CD4-positive, alpha-beta T cell treated with Interleukin-6 for 4 hours (primary cell): ENCODE measurements around the gene SLC24A3.
A peak's percentile ranks its signal among the peaks of the same experiment; 100 is the strongest.

ENCODE experiments used
- DNase-seq: peaks from one replicate; pipeline ENCODE4 v3.0.0-alpha.2; 2020; ENCODE audit warnings: mixed read lengths

Gene SLC24A3

DNA sequence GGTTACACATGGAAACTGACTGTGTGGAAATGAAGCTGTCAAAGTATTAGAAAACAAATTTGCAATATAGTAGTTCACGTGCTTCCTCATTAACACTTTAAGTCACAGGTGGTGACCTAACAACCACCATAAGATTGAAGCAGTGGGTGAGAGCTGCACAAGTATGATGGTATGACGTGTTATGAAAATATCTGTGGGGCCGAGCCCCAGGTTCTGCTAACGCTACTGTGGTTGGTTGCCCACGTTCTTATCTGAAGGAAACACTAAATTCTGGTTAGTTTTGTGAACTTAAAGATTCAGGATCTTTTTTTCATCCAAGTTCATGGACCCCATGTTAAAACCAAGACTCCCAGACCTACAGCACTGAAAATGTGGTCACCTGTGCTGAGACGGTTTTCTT is 302.6 kb downstream of the SLC24A3 start:
- no peak for DNase-seq

DNA sequence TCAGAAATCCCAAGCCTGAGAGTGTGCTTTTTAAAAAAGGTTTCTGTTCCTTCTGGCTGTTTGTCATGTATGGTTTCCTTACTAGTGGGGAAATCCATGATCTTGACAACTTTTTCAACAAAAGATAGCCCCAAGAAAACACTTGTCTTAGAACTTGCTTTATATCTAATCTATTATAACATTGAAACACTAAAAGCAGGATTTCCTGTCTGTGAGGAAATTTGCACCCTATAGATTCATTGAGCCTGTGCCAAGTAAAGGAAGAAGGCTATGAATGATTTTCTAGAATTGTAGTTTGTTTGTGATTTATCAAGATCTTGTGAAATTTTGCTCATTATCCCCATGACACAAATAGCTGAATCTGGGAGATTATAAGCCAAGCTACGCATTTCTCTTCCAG is 307.0 kb downstream of the SLC24A3 start:
- no peak for DNase-seq

DNA sequence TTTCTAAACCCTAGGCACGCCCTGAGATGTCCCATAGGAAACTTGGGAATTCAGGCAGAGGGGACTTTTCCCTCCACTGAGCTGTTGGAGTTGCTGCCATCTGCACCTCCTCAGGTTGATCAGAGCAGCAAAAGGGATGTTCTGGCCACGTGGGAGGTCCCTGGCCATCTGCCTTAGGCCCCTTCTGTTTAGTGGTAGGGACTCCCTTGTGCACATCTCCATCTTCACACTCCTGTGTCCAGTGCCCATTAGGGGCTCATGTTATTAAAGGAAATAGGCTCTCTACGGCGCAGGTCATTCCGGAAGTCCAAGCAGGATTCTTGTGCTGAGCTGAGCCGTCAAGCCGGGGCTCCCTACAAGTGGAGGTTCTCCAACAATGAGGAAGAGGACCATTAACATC is 307.8 kb downstream of the SLC24A3 start:
- no peak for DNase-seq

DNA sequence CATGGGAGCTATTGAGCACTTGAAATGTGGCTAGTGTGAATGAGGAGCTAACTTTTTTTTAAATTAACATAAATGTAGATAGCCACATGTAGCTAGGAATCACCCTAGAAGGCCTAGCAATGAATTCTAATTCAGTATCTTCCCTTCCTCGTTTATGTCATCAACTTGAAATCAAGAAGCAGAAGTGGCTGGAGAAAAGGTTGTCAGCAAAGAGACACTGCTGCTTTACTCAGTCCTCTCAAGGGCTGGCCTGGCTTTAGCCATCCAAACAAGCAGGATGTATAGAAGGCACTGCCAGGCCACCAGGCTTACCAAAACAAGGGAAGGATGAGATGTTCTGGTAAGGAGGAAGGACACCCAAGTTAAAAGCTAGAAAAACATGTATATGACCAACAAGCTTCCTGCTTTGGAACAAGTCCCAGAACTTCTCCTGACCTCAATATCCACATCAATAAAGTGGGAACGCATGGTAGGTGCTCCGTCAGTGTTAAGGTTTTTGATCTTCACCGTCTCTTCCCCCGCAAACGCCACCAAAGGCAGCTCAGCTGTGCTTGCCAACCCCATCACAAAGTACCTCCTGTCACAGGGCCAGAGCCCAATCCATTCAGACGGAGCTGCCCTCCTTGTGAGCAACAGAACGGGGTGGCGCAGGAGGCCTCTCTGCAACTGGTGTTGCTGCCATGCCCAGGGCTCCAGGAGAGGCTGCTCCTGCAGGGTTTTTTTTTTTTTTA is 309.8 kb downstream of the SLC24A3 start:
- DNase-seq = peak; percentile 4

DNA sequence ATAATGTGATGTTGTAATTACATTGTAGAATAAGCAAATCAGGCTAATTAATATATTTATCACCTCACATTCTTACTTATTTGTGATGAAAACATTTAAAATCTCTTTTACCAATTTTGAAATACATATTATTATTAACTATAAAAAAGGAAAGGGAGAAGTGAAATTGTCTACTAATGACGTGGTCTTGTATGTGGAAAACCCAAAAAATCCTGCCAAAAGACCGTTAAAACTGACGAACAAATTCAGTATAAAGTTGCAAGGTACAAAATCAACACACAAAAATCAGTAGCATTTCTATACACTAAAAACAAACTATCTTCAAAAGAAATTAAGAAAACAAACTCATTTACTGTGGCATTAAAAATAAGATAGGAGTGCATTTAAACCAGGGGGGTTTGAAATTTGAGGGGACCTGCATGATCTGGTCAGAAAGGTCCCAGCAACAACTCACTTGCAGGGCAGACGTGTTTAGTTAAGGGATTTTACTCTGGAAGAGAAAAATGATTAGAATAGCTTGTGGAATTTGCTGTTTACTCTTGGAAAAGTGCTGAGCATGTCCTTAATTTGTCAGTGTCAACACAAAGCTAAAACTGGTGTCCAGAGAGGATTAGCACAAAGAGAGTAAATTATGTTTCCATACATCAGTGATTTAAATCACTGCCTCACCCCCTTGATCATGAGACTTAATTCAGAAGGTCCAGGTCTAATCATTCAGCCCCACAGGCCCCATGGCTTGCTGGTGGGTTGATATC is 310.6 kb downstream of the SLC24A3 start:
- DNase-seq = no peak

DNA sequence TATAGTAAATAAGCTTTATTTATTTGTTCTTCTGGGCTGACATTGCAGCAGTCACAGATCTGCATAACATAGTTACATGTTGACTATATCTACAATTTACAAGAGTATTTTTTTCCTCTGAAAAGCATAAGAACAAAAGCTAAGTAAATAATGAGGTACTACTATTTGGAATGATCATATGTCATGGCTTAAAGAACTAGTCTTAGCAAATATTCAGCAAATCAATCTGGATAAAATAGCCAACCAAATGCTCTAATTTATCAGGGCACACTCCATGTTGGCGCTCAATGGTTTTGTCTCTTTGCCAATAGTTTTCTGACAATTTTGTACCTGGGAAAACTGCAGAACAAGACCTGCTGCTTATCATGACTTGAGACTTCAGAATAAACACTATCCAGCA is 312.2 kb downstream of the SLC24A3 start:
- DNase-seq = no peak

DNA sequence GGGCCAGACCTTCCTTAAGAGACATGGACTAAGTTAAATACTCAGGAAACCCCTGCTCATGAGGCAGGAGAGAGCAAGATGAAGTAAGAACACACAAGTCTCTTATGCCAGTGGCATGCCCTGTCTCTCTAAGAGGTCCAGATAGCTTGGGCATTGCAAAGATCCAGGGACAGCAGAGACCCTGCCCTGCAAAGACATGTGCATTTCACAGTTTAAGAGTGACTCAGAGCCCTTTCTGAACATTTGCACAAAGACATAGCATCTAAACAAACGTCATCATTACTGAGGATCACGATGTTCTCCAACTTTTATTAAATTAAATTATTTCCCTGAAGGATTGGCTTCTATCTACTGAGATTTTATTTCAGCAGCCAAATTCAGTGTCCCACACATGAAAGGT is 315.1 kb downstream of the SLC24A3 start:
- no peak for DNase-seq

DNA sequence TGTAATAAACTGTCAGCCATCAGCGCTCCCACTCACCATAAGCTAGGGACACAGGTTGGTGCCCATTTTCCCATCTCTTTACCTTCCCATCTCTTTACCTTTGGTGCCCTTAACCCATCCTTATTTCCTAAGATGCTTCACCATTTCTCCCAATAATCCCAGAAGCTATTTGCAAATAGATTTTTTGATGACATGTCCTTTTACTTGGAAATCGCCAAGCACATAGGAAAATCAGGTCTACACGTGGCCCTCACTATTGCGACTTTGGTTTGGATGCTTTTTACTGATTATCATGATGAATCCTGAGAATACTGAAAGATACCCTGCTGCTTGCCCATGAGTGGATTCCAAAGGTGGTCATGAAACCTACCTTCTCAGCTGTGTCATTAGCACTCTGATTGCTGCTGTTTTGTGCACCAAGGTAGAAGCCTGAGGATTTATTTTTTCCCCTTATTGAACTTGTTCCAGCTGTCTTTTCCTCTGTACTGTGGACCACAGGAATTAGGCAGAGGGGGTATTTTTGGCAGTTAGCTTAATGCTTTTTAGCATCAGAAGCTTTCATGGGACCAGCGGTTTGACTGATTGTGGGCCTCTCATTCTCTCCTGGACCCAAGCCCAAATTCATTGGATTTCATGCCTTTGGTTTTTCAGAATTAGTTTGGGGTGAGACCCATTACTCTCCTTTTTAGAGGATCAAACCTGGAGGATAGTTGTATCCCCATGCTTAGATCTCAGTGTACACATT is 316.0 kb downstream of the SLC24A3 start:
- DNase-seq = no peak

DNA sequence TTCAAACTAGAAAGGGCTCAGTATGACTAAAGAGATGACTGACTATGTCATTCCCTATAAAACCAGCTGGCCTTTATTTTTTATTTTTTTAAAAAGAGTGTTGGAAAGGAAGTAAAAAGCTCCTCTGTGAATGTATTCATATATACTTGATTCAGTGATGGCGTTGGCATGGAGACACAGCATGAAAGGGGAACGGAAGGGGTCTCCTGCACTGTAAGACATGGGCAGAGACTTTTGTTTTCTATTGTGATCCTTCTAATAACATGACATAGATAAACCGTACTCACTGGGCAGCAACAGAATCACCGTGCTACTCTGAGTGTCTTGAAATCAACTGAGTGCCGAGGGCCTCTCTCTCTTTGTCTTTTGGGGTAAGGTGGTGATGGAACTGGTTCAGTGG is 317.6 kb downstream of the SLC24A3 start:
- DNase-seq = no peak

DNA sequence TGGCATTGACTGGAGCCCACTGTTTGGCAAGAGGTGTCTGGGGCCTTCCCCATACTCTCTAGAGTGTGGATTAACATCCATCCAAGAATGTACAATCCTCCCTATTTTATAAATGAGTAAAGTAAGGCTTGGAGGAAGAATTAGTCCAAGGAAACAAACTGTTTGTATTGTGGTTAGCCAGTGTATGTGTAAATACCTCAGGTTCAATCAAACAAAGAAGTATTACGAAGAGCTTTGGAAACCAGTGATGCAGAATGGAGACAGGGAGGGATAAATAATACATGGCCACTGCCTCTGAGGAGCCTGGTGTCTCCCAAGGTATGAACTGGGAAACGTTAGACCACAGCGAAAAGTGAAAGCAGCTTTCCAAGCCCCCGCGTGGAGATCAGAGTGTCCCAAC is 319.0 kb downstream of the SLC24A3 start:
- no peak for DNase-seq

DNA sequence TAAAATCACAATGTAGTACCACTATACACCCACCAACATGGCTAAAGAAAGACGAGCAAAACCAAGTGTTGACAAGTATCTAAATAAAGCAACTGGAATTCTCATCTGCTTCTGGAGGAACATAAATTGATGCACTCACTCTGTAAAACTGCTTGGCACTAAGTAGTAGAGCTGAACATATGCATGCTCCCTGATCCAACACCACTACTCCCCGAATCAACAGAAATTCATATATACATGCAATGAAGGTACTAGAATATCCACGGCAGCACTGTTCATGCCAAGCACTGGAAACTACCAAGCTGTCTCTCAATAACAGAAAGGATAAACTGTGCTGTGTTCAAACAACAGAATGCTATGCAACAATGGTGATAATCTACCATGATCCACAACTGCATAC is 326.1 kb downstream of the SLC24A3 start:
- no peak for DNase-seq

DNA sequence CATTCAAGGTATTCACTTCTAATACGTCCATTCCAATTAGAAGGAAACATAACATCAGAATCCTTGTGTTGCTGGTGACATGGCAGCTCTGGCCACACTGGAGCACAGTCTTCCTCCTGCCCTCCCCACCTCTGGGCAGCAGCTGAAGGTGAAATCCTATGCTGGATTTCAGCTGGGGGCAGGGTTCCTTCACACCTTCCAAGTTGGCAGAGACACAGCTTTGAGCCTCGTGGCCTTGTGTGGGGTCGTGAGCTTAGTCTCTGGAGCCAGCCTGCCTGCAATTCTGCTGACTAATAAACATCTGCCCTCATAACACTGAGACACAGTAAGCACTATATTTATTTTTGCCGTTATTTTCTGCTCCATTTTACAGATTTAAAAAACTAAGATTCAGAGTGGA is 326.7 kb downstream of the SLC24A3 start:
- no peak for DNase-seq

DNA sequence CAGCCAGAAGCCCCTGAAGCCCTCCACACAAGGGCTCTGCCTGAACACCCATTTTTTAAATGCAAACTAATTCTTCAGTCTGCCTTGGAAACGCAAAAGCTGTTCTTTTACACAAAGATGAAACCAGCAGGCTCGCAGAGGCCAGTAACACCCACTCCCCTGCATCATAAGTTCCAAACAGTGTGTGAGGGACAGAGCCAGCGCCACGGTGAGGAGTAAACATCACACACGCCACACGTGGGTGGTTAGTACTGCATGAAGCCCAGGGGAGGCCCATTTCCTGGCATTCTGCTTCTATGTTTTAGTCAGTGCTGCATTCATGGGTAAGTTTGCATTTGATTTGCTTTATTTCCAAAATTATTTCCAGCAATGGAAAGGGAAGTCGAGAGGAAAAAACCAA is 327.9 kb downstream of the SLC24A3 start:
- peak; percentile 10 for DNase-seq

DNA sequence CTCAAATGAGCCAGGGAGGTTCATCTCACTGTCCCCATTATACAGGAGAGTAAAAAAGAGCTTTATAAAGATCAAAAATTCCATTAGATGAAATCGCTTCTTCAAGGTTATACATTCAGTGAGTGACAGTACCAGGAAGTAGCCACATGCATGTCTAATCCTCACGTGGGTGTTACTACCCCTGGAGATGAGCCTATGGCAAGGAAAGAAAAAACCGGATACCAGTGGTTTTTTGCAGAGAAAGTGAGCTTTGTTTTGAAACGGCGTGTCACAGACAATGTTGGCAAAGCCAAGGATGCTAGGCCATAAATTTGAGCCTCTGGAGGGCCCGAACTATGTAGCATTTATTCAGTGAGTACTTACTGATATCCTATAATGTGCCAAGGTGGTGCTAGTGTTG is 330.7 kb downstream of the SLC24A3 start:
- DNase-seq = no peak

DNA sequence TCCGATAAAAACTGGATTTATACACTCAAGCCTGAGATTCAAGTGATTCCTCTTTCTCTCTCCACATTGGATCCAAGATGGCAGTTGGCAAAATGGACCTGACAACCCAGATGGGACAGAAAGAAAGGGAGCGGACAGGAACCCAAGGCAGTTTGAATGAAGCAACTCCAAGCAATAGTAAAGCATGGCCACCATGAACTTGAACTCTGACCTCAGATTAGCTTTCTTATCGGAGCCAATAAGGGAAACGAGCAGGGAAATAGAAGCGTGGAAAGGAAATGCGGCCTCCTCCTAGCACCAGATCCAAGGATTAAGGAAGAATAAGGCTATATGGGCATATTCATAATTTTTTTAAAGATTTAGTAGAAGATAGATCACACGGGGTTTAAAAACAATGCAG is 332.2 kb downstream of the SLC24A3 start:
- no peak for DNase-seq

DNA sequence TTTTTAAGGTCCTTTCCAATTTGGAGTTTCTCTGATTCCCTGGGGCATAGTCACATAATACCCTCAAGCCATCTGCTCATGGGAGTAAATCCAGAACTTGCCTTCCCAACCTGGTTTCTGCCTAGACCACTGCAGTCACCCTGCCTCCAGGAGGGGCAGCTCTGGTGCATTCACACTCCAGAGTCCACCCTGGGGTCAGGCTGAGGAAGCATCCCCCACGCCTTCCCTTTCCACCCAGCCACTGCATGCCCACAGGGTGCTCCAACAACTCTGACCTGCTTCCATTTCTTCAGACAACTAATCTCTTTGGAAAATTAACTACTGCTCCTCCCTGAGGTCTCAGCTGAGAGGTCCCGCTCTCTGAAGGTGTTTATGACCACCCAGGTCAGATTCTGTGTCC is 334.2 kb downstream of the SLC24A3 start:
- no peak for DNase-seq

DNA sequence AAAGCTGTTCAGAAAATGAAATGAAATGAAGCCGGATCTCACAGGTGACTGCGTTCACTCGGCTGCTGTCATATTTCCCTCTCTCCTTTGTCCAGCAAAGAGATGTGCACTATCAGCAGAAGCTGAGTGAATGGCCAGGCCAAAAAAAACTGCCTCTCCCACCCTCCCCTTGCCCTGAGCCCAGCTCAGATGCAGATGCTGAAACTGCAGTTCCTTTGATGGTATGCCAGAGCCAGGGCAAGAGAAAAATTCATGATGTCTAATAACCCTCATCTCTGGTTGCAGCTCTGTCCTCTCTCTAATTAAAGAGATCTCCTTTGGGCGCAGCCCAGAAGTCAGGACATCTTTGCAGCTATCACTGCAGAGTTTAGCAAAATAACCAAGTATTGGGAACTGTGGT is 335.1 kb downstream of the SLC24A3 start:
- DNase-seq = no peak

DNA sequence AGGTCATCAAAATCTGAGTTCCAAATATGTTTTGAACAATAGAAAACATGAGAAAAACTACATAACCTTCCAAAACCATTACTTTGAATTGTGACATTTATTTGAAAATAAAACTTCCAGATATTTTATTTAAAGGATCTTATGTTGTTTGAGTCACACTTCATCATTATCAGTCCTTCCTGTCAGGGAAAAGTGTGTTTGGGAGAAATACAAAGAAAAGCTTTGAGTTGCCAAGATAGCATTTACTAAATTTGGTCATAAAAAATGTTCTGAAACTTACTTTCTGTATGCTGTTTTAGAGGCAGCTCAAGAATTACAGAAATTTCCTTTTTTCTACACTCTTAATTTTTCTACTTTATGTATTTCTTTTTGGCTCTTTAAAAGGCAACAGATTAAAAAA is 337.5 kb downstream of the SLC24A3 start:
- no peak for DNase-seq

DNA sequence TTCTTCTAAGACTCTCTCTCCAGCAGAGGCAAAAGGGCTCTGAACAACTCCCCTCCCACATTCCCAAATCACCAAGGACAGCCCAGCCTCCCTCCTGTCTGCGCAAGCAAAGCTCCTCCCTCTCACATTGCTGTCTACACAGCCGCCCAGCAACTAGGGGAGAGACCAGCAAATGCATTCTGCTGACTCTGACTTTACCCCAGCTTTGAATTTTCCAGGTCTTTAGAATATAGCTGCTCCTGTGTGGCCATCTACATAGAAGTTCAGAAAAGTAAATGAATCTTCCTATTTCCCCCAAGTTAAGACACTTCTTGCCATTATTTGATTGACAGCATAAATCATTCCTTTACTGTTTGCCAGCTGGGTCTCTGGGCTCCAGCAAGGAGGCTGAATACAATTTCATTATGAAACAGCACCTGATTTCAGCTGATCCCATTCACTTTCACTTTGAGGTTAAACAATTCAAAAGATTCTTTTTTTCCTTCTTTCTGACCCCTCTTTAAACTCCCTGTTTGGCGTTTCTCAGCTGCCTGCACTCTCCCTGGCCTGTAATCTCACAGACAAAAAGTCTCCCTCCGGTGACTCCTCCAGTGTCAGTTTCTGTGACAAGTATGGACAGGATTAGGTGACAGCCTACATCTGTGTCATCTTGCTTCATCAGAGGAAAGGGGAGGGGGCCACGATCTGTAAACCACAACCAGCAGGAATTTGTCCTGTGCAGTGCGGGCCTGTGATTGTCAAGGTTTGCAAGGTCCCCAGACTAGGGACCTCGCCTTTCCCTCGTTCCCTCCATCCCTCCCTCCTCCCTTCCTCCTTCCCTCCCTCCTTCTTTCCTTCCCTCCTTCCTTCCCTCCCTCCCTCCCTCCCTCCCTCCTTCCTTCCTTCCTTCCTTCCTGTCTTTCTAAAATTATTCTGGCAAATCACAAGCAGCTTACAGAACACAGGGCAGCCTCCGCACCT is 340.1 kb downstream of the SLC24A3 start:
- DNase-seq = no peak

DNA sequence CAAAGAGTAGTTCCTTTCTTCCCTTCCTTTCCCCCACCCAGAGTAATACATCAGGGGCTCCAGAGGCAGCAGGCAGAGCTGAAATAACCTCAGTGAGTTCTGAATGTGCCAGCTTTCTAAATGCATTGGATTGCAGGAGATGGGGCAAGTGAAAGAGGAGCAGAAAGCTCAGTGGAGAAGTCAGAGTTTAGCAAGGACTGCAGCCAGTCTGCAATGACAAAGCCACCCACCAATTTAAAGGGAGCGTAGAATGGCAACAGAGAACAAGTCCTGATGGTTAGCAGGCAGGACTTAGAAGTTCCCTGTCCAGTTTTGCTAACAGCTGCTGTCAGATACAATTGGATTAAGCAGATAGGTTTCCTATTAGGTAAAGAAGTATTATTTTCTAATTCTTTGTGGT is 342.2 kb downstream of the SLC24A3 start:
- no peak for DNase-seq

DNA sequence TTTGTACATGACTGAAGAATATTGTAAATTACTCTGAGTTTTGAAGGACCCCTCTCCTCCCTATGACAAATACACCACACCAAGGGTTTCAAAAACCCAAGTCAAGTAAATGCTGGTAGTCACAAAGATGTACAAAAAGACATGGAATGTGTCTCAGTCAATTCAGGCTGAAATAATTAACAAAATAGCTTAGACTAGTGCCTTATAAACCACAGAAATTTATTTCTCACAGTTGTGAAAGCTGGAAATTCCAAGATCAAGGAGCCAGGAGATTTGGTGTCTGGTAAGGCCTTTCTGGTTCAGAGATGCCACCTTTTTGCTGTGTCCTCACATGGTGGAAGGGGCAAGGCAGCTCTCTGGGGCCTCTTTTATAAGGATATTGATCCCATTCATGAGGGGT is 343.3 kb downstream of the SLC24A3 start:
- no peak for DNase-seq

DNA sequence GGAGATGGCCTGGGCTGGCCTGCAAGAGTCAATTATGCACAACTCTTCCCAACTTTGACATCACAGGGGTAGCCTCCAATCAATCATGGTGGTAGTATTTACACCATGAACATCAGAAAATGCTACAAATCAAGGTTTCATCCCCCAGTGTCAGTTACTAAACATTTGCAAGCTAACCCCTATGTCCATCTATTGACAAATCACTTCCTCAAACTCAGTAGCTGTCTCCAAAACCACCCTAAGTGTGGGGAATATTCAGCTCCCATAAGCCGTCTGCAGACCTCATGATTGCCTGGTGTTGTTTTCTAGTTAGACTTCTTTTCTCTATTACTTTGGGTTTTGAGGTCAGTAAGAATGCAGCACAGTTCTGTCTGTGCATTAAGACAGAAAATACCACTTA is 344.8 kb downstream of the SLC24A3 start:
- DNase-seq = no peak
